GM23248 (cell line): ENCODE data around the gene CD93. TPM values are rescaled to one million over a fixed set of nuclear protein-coding genes. Genes with fewer than 3 reads are reported as not detected.

ENCODE experiments used
- DNase-seq: peaks from one replicate; pipeline ENCODE4 v3.0.0-alpha.2; 2015
- H2AFZ ChIP-seq: fragments of 200-600 bp; sonication (generic); 2 replicates; pipeline ENCODE4 v1.6.1; 2016; ENCODE audit warnings: antibody characterized with exemption
- H3F3A ChIP-seq: fragments of 200-600 bp; sonication (generic); 2 replicates; pipeline ENCODE4 v1.6.1; 2016; ENCODE audit warnings: mild to moderate bottlenecking, antibody characterized with exemption, mixed run types; ENCODE audit not compliant: insufficient read depth
- H3K27ac ChIP-seq: fragments of 200-600 bp; sonication (generic); 2 replicates; pipeline ENCODE4 v1.5.1; 2016; ENCODE audit warnings: mild to moderate bottlenecking
- H3K27me3 ChIP-seq: fragments of 200-600 bp; sonication (generic); replicated peaks from 2 replicates; pipeline ENCODE4 v1.6.1; 2016; ENCODE audit warnings: mild to moderate bottlenecking; ENCODE audit not compliant: insufficient read depth
- H3K36me3 ChIP-seq: fragments of 200-600 bp; sonication (generic); 2 replicates; pipeline ENCODE4 v1.6.1; 2016; ENCODE audit warnings: low read depth, mild to moderate bottlenecking
- H3K4me1 ChIP-seq: fragments of 200-600 bp; sonication (generic); 2 replicates; pipeline ENCODE4 v1.6.1; 2016; ENCODE audit warnings: mild to moderate bottlenecking; ENCODE audit not compliant: insufficient read depth
- H3K4me2 ChIP-seq: fragments of 200-600 bp; sonication (generic); one replicate; pipeline ENCODE4 v1.6.1; 2016; ENCODE audit warnings: mild to moderate bottlenecking; ENCODE audit not compliant: unreplicated experiment
- H3K4me3 ChIP-seq: fragments of 200-600 bp; sonication (generic); 2 replicates; pipeline ENCODE4 v1.5.1; 2016; ENCODE audit warnings: mild to moderate bottlenecking
- H3K79me2 ChIP-seq: fragments of 200-600 bp; sonication (generic); 2 replicates; pipeline ENCODE4 v1.6.1; 2016; ENCODE audit warnings: mild to moderate bottlenecking; ENCODE audit not compliant: insufficient read depth
- H3K9ac ChIP-seq: fragments of 200-600 bp; sonication (generic); 2 replicates; pipeline ENCODE4 v1.6.1; 2016; ENCODE audit warnings: mild to moderate bottlenecking
- H3K9me2 ChIP-seq: fragments of 200-600 bp; sonication (generic); 2 replicates; pipeline ENCODE4 v1.6.1; 2016; ENCODE audit warnings: mixed run types, mild to moderate bottlenecking, moderate library complexity; ENCODE audit not compliant: insufficient read depth
- H3K9me3 ChIP-seq: fragments of 200-600 bp; sonication (generic); one replicate; pipeline ENCODE4 v1.6.1; 2017; ENCODE audit warnings: low read depth
- H4K20me1 ChIP-seq: fragments of 200-600 bp; sonication (generic); 2 replicates; pipeline ENCODE4 v1.6.0; 2016; ENCODE audit not compliant: insufficient read depth
- EZH2 ChIP-seq: fragments of 200-600 bp; sonication (generic); IDR thresholded peaks from 2 replicates; pipeline ENCODE4 v1.6.1; 2018; ENCODE audit warnings: antibody characterized with exemption, mild to moderate bottlenecking; ENCODE audit not compliant: insufficient read depth, poor library complexity, severe bottlenecking
- EZH2phosphoT487 ChIP-seq: fragments of 200-600 bp; sonication (generic); IDR thresholded peaks from 2 replicates; pipeline ENCODE4 v1.6.1; 2018; ENCODE audit warnings: antibody characterized with exemption, moderate library complexity, mild to moderate bottlenecking, low read depth; ENCODE audit not compliant: insufficient read depth
- WGBS, 2 experiments: methylation state at CpG; one replicate each; pipeline ENCODE4 v1.1.6; 2015 to 2017; ENCODE audit warnings: low lambda C conversion rate in 2 of 2, low coverage in 1 of 2; ENCODE audit errors: missing lambda C conversion rate in 2 of 2; 5-methylcytosine and 5-hydroxymethylcytosine counted together
- in situ Hi-C: fragments of 300-500 bp; cut with MboI; formaldehyde crosslinking; loops from 2 replicates; pipeline ENCODE4 v1.15.0; 2020
- polyA plus RNA-seq: library from polyadenylated mRNA; unstranded; fragments of >200 nt; fragmentation: Nextera tagmentation; extraction: Ambion mirVana; gene quantifications from 2 replicates; pipeline ENCODE4 v1.2.1, GENCODE V29; 2016
- total RNA-seq: library from RNA; depleted of rRNA; stranded (reverse); fragments of >200 nt; shearing (Covaris generic); gene quantifications from 2 replicates; pipeline ENCODE4 v1.2.3, GENCODE V29; 2014; rRNA removed

Gene CD93, protein sequence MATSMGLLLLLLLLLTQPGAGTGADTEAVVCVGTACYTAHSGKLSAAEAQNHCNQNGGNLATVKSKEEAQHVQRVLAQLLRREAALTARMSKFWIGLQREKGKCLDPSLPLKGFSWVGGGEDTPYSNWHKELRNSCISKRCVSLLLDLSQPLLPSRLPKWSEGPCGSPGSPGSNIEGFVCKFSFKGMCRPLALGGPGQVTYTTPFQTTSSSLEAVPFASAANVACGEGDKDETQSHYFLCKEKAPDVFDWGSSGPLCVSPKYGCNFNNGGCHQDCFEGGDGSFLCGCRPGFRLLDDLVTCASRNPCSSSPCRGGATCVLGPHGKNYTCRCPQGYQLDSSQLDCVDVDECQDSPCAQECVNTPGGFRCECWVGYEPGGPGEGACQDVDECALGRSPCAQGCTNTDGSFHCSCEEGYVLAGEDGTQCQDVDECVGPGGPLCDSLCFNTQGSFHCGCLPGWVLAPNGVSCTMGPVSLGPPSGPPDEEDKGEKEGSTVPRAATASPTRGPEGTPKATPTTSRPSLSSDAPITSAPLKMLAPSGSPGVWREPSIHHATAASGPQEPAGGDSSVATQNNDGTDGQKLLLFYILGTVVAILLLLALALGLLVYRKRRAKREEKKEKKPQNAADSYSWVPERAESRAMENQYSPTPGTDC
- total RNA-seq (not detected in 2 replicates), polyA plus RNA-seq (0.03 TPM in 1 of 2 replicates, not detected in the other)

DNA sequence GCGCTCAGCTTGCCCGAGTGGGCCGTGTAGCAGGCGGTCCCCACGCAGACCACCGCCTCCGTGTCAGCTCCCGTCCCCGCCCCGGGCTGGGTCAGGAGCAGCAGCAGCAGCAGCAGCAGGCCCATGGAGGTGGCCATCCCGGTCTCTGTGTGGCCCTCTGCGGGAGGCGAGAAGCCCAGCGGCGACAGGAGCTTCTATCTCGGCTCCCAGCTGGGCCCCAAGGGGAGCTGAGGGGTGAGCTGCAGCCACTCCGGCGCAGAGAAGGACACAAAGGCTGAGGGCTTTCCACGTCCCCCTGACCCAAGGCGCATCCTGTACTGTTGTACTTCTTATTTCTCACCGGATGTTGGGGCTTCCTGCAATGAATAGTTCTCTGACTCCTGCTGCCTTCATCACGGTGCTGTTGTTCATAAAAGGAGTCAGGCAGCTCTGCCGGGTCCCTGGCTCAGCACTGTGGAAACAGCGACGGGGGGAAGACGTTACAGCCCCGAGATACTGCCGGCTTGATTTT is at the start of gene CD93:
CD93 (minus strand) TSS at position 269 of the 511 bp plus-strand sequence; CDS start at position 137, 132 bp downstream.
- Histone ChIP-seq H3F3A (no peaks in the 10 kb centered on the region), H3K9ac (no peak within 1 kb of the TSS), H3K36me3 (no peaks in the 10 kb centered on the region), H2AFZ (peak within 1 kb of the TSS; percentile 36; the same call in 1 of the 2 replicates), H3K27ac (no peak within 1 kb of the TSS), H3K27me3 (peaks cover 4% of the 10 kb centered on the region; the same call in 1 of the 2 replicates), H3K79me2 (no peaks in the 10 kb centered on the region), H3K4me2 (no peak within 1 kb of the TSS), H3K9me3 (no peaks in the 10 kb centered on the region), H3K4me1 (no peaks in the 10 kb centered on the region), H4K20me1 (no peaks in the 10 kb centered on the region), H3K9me2 (no peaks in the 10 kb centered on the region), H3K4me3 (no peak within 1 kb of the TSS)
- in situ Hi-C loops: no loop called here
- peak; percentile 37 for DNase-seq
- TF ChIP-seq EZH2phosphoT487 (no peak), EZH2 (no peak)
- 62 to 66% methylated on average over 23 to 27 of the region's 28 CpGs for WGBS, 2 experiments

DNA sequence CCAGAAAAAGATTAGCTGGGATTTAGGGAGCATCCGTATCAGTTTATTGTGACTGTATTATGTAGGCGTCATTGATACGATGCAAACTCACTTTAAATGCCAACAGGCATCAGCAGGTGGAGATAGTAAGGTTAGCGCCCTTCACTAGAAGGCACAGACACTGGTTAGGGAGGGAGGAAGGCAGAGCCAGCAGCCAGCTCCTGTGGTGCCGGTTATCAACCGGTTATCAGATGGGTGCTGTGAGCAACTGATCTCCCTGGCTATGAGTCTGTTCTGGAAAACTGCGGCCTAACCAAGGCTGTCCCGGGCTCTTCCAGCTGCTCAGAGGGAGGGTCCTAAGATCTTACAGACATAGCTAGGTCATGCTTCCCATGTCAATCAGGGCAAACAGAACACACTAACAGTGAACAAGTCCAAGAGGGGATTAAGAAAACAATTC is 47.5 kb upstream of the CD93 start:
- no peaks in the 10 kb centered on the region for H4K20me1 ChIP-seq
- in situ Hi-C loops: no loop called here
- no peaks in the 10 kb centered on the region for H3K9me3 ChIP-seq

DNA sequence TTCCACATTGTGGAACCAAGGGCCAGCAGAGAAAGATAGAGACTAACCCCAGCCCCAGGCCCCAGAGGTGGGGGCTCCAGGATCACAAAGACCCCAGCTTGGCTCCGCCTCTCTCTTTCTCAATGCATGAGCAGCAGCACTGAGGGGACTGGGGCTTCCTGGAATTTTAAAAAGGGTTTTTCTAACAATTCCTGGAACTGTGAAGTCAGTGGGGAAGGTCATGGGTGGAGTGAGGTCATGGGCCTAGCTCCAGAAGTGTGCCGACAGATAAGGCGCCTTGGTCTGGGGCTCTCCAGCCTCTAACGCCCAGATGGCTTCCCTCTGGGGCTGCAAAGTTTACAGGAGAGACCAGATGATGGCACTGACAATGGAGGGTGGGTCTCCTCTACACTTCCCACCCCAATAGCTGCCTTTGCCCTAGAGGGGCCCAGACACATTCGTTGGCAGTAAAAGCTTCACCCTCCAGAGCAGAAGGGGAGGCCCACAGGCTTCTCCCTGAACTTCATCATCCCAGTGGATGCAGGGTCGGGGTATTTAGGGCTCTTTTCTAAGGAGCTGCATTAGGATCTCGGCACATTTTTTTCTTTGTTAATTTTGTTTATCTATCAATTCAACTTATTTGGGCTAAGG is 46.9 kb upstream of the CD93 start:
- Histone ChIP-seq H3K27ac (no peak overlapping the region), H3K9ac (no peak overlapping the region), H3K4me1 (no peaks in the 10 kb centered on the region), H3F3A (no peaks in the 10 kb centered on the region), H3K9me3 (no peaks in the 10 kb centered on the region), H3K36me3 (no peaks in the 10 kb centered on the region), H3K4me3 (no peak overlapping the region), H3K27me3 (no peaks in the 10 kb centered on the region), H3K9me2 (no peaks in the 10 kb centered on the region), H4K20me1 (no peaks in the 10 kb centered on the region), H3K4me2 (no peak overlapping the region), H3K79me2 (no peaks in the 10 kb centered on the region), H2AFZ (no peak overlapping the region)
- in situ Hi-C loops: no loop called here
- no peak for DNase-seq
- WGBS, 2 experiments: 86 to 90% methylated on average over 7 of the region's 7 CpGs
- TF ChIP-seq EZH2 (no peak), EZH2phosphoT487 (no peak)

More for the DNA sequence above, 47.5 kb upstream of the CD93 start:
- Histone ChIP-seq H3K9me2 (no peaks in the 10 kb centered on the region), H3K27me3 (no peaks in the 10 kb centered on the region), H3K4me3 (no peak overlapping the region), H3K79me2 (no peaks in the 10 kb centered on the region), H2AFZ (no peak overlapping the region), H3K4me2 (no peak overlapping the region), H3K36me3 (no peaks in the 10 kb centered on the region), H3K4me1 (no peaks in the 10 kb centered on the region), H3K27ac (no peak overlapping the region), H3F3A (no peaks in the 10 kb centered on the region), H3K9ac (no peak overlapping the region)
- WGBS, 2 experiments: 98 to 99% methylated on average over 8 of the region's 8 CpGs
- no peak for DNase-seq
- TF ChIP-seq EZH2phosphoT487 (no peak), EZH2 (no peak)

DNA sequence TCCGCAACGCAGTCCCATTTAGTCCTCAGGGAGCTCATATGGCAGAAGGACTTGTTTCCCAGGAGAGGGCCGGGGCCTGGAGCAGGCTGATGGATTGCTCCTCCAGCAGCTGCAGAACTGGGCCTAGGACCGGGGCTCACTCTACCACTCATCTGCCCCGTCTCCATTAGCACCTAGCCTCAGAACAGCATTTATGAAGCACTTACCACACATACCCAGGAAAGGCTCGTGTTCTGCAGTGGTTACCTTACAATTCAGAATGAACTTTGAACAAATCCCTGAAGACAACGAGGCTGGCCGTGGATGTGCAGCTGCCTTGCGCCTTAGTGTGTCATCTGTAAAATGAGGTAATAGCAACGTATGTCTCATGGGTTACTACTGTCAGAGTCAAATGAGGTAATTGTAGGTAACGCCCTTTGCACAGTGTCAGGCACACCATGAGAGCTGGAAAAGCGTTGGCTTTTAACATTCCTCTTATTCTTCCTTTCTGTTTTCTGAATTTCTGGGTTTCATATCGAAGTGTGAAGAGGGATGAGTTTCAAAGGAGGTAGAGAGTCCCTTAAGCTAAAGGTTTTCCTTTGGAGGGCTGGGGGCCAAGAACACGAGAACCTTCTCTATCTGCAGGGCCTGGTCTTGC is 46.3 kb upstream of the CD93 start:
- no peaks in the 10 kb centered on the region for H3K4me1 ChIP-seq
- no peak overlapping the region for H3K27ac ChIP-seq
- no peaks in the 10 kb centered on the region for H3K9me3 ChIP-seq
- H3K4me3 ChIP-seq: no peak overlapping the region
- no peaks in the 10 kb centered on the region for H3K36me3 ChIP-seq
- TF ChIP-seq EZH2 (no peak), EZH2phosphoT487 (no peak)
- H3K9me2 ChIP-seq: no peaks in the 10 kb centered on the region
- no peak overlapping the region for H3K4me2 ChIP-seq
- H2AFZ ChIP-seq: no peak overlapping the region
- DNase-seq: no peak
- no peak overlapping the region for H3K9ac ChIP-seq
- H3F3A ChIP-seq: no peaks in the 10 kb centered on the region
- no peaks in the 10 kb centered on the region for H3K79me2 ChIP-seq
- in situ Hi-C loops: no loop called here
- H4K20me1 ChIP-seq: no peaks in the 10 kb centered on the region
- 83 to 86% methylated on average over 14 of the region's 14 CpGs for WGBS, 2 experiments
- no peaks in the 10 kb centered on the region for H3K27me3 ChIP-seq
